CD4-positive, alpha-beta T cell (primary cell): ENCODE results near the gene HACL1. TPM values are rescaled to one million over a fixed set of nuclear protein-coding genes. Genes with fewer than 3 reads are reported as not detected.

ENCODE experiments used
- ATAC-seq: fragments of 200-7000 bp; cut with Tn5 transposase; one replicate; pipeline ENCODE4 v1.10.0; 2022; ENCODE audit warnings: mild to moderate bottlenecking; ENCODE audit not compliant: poor library complexity
- CTCF ChIA-PET: fragments of 350-600 bp; sonication (Branson Sonifier 250); formaldehyde crosslinking; loops from one replicate; lab custom pipeline; 2021; ENCODE audit warnings: antibody characterized with exemption, inconsistent platforms; lab: Charles Lee
- POLR2A ChIA-PET: fragments of 350-600 bp; sonication (Branson Sonifier 250); formaldehyde crosslinking; loops from one replicate; lab custom pipeline; 2021; ENCODE audit warnings: antibody characterized with exemption, inconsistent platforms; lab: Charles Lee
- DNase-seq, 14 experiments: peaks; one replicate each; pipeline ENCODE4 v3.0.0-alpha.2; 2013 to 2020; ENCODE audit warnings: mixed read lengths in 2 of 14
- H3K27ac ChIP-seq, 2 donors: one replicate each; pipeline versions ENCODE4 v1.5.1 to v1.7.0; 2013; ENCODE audit warnings: low read length in 2 of 2, low read depth in 1 of 2, mild to moderate bottlenecking in 1 of 2
- H3K27me3 ChIP-seq, 2 experiments: 1 replicate in 1 of 2; 2 replicates in 1 of 2; pipeline versions ENCODE4 v1.6.1 to v1.7.0; 2013; ENCODE audit warnings: low read length in 2 of 2, control low read depth in 1 of 2, mild to moderate bottlenecking in 1 of 2, moderate library complexity in 1 of 2; ENCODE audit not compliant: insufficient read depth in 2 of 2, control insufficient read depth in 1 of 2
- H3K36me3 ChIP-seq: one replicate; pipeline ENCODE4 v1.6.1; 2013; ENCODE audit warnings: low read length, control low read depth; ENCODE audit not compliant: insufficient read depth
- H3K4me1 ChIP-seq: one replicate; pipeline ENCODE4 v1.6.1; 2013; ENCODE audit warnings: low read length, control low read depth; ENCODE audit not compliant: insufficient read depth
- H3K4me3 ChIP-seq: one replicate; pipeline ENCODE4 v1.5.1; 2013; ENCODE audit warnings: mild to moderate bottlenecking, low read length, moderate library complexity
- H3K9me3 ChIP-seq, 2 experiments: 1 replicate in 1 of 2; 2 replicates in 1 of 2; pipeline versions ENCODE4 v1.6.1 to v1.7.0; 2013; ENCODE audit warnings: low read length in 2 of 2, mild to moderate bottlenecking in 2 of 2, control low read depth in 1 of 2, moderate library complexity in 1 of 2; ENCODE audit not compliant: control insufficient read depth in 1 of 2, insufficient read depth in 1 of 2
- H3K27ac Mint-ChIP-seq: one replicate; pipeline ENCODE4 v1.8.0; 2020; ENCODE audit warnings: mixed read lengths
- H3K27me3 Mint-ChIP-seq: one replicate; pipeline ENCODE4 v1.8.0; 2021; ENCODE audit warnings: mixed read lengths
- H3K36me3 Mint-ChIP-seq: one replicate; pipeline ENCODE4 v1.8.0; 2021; ENCODE audit warnings: low read depth, mixed read lengths
- H3K4me1 Mint-ChIP-seq: one replicate; pipeline ENCODE4 v1.8.0; 2021; ENCODE audit warnings: low read depth, mixed read lengths
- H3K4me3 Mint-ChIP-seq: one replicate; pipeline ENCODE4 v1.8.0; 2020; ENCODE audit warnings: mild to moderate bottlenecking, mixed read lengths
- H3K9me3 Mint-ChIP-seq: one replicate; pipeline ENCODE4 v1.8.0; 2020; ENCODE audit warnings: mixed read lengths
- CTCF ChIP-seq: fragments of 200-600 bp; IDR thresholded peaks from one replicate; pipeline ENCODE4 v1.8.0; 2022; ENCODE audit warnings: antibody characterized with exemption, mild to moderate bottlenecking
- intact Hi-C, 2 experiments: fragments of 100-400 bp; cut with DNase I in 1 of 2; cut with micrococcal nuclease in 1 of 2; formaldehyde crosslinking; loops; one replicate each; pipeline versions ENCODE4 v1.15.1 to v1.9.0; 2023 to 2025; cut with DNase I, micrococcal nuclease
- total RNA-seq, 174 experiments: library from RNA in 2 of 174; stranded (reverse) in 2 of 174; gene quantifications; one replicate each; pipeline ENCODE4 v1.2.3 and lab custom pipeline; 2021 to 2026

HACL1 gene
- total RNA-seq, 2 experiments from 2014 or later: 26.6 to 33.2 TPM

GRCh38 chr3:15578289-15578867 is 23.0 kb downstream of the HACL1 start:
- CTCF ChIA-PET: no interaction called here

GRCh38 chr3:15576475-15576874 is 24.9 kb downstream of the HACL1 start:
- intact Hi-C loops: no loop called here
- no peak overlapping the region for H3K27ac ChIP-seq
- H3K27ac Mint-ChIP-seq: no peak overlapping the region
- POLR2A ChIA-PET: no interaction called here
- H3K4me3 Mint-ChIP-seq: no peak overlapping the region
- H3K27me3 Mint-ChIP-seq: no peaks in the 10 kb centered on the region
- CTCF ChIA-PET: no interaction called here
- H3K27me3 ChIP-seq: no peaks in the 10 kb centered on the region
- no peaks in the 10 kb centered on the region for H3K9me3 Mint-ChIP-seq
- DNase-seq (no peak), ATAC-seq (no peak)
- H3K9me3 ChIP-seq: no peaks in the 10 kb centered on the region
- H3K36me3 Mint-ChIP-seq: peaks cover 70% of the 10 kb centered on the region
- H3K4me1 Mint-ChIP-seq: no peaks in the 10 kb centered on the region
- H3K36me3 ChIP-seq: peaks cover 66% of the 10 kb centered on the region
- no peak overlapping the region for H3K4me3 ChIP-seq
- no peaks in the 10 kb centered on the region for H3K4me1 ChIP-seq
- TF ChIP-seq CTCF: no peak

More at GRCh38 chr3:15578289-15578867, 23.0 kb downstream of the HACL1 start:
- Histone ChIP-seq H3K36me3 (peaks cover 71% of the 10 kb centered on the region), H3K27ac (no peak overlapping the region), H3K27me3 (no peaks in the 10 kb centered on the region), H3K9me3 (no peaks in the 10 kb centered on the region), H3K4me1 (no peaks in the 10 kb centered on the region), H3K4me3 (no peak overlapping the region)
- TF ChIP-seq CTCF: no peak
- DNase-seq: no peak
- intact Hi-C loops: no loop called here
- H3K9me3 Mint-ChIP-seq: no peaks in the 10 kb centered on the region
- ATAC-seq: no peak
- no peak overlapping the region for H3K27ac Mint-ChIP-seq
- peaks cover 79% of the 10 kb centered on the region for H3K36me3 Mint-ChIP-seq
- no peaks in the 10 kb centered on the region for H3K27me3 Mint-ChIP-seq
- no peaks in the 10 kb centered on the region for H3K4me1 Mint-ChIP-seq
- POLR2A ChIA-PET: no interaction called here
- H3K4me3 Mint-ChIP-seq: no peak overlapping the region

GRCh38 chr3:15575446-15575845 is 25.9 kb downstream of the HACL1 start:
- POLR2A ChIA-PET: no interaction called here
- no peaks in the 10 kb centered on the region for H3K27me3 ChIP-seq

More at GRCh38 chr3:15575446-15575845, 25.9 kb downstream of the HACL1 start:
- H3K4me1 ChIP-seq: no peaks in the 10 kb centered on the region
- no peak overlapping the region for H3K4me3 Mint-ChIP-seq
- DNase-seq (no peak), ATAC-seq (no peak)
- CTCF ChIA-PET: interaction anchor here (0.7 kb wide), 1 partner anchor 26 kb away, joined by 3 read pairs; no protein-coding TSS in a partner anchor
- H3K4me1 Mint-ChIP-seq: no peaks in the 10 kb centered on the region
- TF ChIP-seq CTCF: no peak
- no peak overlapping the region for H3K27ac Mint-ChIP-seq
- H3K27me3 Mint-ChIP-seq: no peaks in the 10 kb centered on the region
- intact Hi-C loops: no loop called here
- H3K36me3 ChIP-seq: peaks cover 65% of the 10 kb centered on the region
- no peaks in the 10 kb centered on the region for H3K9me3 Mint-ChIP-seq
- no peaks in the 10 kb centered on the region for H3K9me3 ChIP-seq
- H3K4me3 ChIP-seq: no peak overlapping the region
- H3K27ac ChIP-seq: no peak overlapping the region
- peaks cover 70% of the 10 kb centered on the region for H3K36me3 Mint-ChIP-seq
